GM19099 (cell line): ENCODE measurements around the gene LMNTD2.

ENCODE experiments used
- POLR2A ChIP-seq: IDR thresholded peaks from 3 replicates; pipeline ENCODE4 v1.6.1; 2011; ENCODE audit warnings: low read depth; ENCODE audit not compliant: insufficient read length; ENCODE audit errors: extremely low read depth

The LMNTD2 gene

GRCh38 chr11:596374-596773, 35.8 kb upstream of the LMNTD2 start:
- no peak for TF ChIP-seq POLR2A

DNA sequence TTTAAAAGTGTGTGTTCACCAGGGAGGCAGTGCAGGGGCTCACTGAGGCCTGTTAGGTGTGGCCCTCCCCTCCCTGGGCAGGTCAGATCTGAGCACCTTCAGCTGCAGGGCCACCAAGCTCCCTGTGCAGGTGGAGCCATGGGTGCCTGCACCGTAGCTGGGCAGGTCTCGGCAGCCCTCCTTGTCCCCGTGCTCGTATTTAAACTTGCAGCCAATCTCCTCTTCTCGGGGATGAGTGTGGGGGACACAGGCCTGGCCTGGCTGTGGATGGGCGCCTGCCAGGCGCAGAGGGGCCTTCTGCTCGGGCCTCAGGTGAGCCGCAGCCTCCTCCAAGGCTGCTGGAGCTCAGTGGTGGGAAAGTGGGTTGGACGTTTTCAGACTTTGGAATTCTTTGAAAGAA, 34.9 kb upstream of the LMNTD2 start:
- no peak for TF ChIP-seq POLR2A

GRCh38 chr11:593347-593746, 32.8 kb upstream of the LMNTD2 start:
- no peak for TF ChIP-seq POLR2A

DNA sequence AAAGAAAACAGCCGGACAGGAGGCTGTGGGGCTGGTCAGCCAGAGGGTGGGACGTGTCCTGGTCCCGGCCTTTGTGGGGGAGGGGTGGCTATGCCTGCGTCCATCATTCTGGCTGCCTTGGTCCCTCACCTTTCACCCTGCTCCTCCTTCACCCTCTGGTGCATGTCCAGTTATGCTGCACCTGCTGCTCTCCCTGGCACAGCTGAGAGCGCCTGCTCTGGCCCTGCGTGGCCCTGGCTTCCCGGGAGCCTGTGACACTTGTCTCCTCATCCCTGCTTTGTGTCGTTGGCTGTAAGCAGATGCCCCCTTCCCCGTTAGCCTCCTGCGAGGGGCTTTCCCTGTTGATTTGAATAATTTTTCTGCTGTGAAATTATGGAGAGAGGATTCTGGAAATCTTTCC, 32.4 kb upstream of the LMNTD2 start:
- TF ChIP-seq POLR2A = no peak

GRCh38 chr11:592501-592900, 32.0 kb upstream of the LMNTD2 start:
- no peak for TF ChIP-seq POLR2A

GRCh38 chr11:590997-591396, 30.5 kb upstream of the LMNTD2 start:
- no peak for TF ChIP-seq POLR2A

- no peak for TF ChIP-seq POLR2A
Measured at GRCh38 chr11:589798-590197, 29.3 kb upstream of the LMNTD2 start.

- no peak for TF ChIP-seq POLR2A
Measured at GRCh38 chr11:587978-588380, 27.4 kb upstream of the LMNTD2 start.

- TF ChIP-seq POLR2A = no peak
Measured at GRCh38 chr11:587546-587945, 27.0 kb upstream of the LMNTD2 start.

DNA sequence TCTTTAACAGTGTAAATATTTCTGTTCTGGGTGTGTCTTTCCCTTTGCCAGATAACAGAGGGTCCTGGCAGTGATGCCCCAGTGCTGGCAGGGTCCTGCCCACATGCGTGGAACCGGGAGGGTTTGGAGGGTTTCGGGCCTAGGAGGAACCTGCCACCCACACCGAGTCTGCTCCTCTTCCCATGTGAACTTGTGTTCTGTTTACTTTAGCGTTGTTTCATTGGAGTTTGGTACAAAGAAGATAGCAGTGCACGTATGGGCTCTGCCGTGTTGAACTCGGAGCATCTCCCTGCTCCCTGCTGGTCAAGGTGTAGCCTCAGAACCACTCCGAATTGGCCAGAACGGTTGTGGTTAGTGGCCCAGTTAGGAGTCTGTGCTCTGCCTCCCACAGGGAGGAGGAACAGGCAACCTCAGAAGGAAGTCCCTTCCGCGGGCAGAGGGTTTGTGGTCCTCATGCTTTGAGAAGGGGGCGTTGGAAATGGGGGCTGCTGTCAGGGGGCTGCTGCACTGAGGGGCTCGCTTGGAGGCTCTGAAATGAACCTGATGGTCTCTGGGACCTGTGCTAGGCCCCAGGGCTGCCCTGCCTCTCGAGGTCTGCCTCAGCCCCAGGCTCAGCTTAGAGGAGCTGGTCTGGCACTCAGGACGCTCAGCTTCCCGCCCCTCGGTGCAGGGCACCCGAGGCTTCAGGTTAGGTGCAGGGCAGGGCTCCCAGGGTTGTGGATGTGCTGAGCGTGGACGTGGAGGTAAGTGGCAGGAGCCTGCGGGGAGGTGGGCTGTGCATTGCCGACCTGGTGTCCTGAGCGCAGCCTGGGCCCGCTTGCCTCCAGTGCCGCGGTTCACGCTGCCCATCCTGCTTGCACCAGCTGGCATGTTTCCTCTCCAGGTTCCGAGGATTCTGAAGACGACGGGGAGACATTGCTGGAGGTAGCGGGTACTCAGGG, 26.1 kb upstream of the LMNTD2 start:
- TF ChIP-seq POLR2A = no peak

- no peak for TF ChIP-seq POLR2A
Measured at GRCh38 chr11:584287-584686, 23.7 kb upstream of the LMNTD2 start.

DNA sequence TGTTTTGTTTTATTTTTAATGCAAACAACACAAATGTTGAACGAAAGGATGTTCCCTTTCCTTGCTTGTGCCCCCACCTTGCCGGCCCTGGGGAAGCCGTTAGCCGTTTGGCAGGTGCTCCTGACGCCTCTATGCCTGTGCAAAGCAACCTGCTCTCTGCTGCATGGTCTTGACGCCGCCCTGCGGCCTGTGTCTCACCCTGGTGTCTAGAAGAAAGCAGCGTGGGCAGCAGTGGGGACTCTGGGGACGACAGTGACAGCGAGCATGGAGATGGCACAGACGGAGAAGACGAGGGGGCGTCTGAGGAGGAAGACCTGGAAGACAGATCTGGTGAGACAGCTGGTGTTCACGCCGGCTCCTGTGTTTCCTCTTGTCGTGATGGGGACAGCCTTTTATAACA, 21.2 kb upstream of the LMNTD2 start:
- no peak for TF ChIP-seq POLR2A

- no peak for TF ChIP-seq POLR2A
Measured at GRCh38 chr11:581342-581741, 20.8 kb upstream of the LMNTD2 start.

- no peak for TF ChIP-seq POLR2A
Measured at GRCh38 chr11:579830-580601, 19.5 kb upstream of the LMNTD2 start.

DNA sequence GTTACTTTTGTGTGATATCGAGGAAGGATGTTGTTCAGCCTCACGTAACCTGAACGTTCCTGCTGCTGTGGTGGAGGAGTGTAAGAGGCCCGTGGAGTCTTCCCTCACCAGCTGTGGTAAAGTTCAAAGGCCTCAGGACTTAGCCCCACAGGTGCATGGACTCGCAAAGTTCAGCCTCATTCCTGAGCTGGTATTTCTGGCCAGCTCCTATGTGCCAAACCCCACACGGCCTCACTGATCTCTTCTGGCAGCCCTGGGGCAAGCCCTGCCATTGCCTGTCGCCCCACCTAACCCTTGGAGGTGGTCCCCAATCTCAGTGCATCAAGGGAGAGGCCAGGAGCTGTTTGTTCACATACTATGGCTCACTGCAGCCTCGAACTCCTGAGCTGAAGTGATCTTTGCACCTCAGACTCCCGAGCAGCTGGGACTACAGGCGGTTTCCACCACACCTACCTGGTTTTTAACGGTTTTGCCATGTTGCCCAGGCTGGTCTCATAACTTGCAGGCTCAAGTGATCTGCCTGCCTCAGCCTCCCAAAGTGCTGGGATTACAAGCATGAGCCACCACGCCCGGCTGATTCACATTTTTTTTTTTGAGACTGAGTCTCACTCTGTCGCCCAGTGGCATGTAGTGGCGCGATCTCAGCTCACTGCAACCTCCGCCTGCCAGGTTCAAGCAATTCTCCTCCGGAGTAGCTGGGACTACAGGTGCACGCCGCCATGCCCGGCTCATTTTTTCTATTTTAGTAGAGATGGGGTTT, 17.9 kb upstream of the LMNTD2 start:
- TF ChIP-seq POLR2A = no peak
